Activated naive CD4-positive, alpha-beta T cell (primary cell): Measurements from ENCODE around the gene BCAS1.

Source experiments
- DNase-seq, 4 experiments: peaks; one replicate each; lab custom pipeline; 2025; lab: John Stamatoyannopoulos, UW

Gene BCAS1

DNA sequence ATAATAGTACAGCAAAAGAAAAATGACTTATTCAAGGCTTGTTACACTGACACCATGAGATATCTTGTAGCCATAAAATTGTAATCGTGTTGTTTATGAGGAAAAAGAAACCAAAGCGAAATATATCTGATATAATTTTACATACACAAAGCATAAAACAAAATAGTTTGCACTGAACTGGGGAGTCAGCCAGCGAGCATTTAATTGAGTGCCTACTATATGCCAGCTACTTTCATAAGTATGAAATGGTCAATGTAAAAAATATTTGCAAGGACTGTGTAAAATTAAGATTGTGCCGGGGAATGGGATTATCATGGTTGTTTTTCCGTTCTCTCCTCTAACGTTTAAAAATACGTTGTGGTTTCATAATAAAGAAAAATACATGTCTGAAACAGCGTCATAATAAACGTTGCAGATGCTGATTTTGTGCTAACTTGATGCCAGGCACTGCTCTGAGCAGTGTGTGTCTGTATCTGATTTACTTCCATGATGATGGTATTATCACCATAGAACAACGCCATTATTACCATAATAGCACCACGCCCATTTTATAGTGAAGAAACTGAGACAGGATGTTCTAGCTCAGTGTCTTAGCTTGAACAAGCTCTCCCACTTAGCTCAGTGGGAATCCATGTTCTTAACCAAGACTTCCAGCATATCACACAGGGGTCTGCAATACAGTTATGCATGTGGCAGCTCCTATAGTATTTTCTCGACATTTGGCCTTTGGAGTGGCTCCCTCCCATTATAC is 144.6 kb downstream of the BCAS1 start:
- DNase-seq: no peak

DNA sequence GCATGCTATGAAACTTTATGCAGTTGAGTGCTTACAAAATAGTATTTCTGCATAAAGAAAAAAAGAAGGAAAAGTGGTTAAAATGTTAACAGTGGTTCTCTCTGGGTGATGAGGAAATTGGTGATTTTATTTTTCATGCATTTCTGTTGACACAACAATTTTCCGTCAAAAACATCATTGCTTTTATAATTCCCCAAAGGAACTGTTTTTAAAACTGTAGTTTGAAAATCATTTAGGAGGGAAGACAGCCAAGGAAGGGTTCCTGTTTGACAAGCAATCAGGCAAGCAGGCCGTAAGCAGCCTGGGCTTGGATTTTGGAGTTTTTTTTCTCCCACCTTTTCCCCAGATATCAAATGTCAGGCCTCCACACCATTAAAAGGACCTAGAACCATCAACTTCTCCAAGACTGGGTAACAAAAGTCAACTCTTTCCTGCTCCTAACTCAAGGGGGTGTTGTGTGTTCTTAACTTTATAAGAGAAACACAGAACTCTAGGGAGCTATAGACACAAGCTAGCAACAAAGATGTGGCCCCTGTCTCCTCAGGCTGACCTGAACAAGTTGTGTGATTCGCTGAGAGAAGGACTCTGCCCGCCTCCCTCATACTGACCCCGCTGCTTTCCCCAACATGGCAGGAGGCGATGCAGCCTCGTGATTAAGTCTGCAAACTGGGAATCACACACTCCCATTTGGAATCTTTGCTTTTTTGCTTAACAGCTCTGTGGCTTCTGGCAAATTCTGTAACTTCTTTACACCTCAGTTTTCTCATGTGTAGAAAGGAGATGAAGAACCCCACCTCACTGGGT is 146.6 kb downstream of the BCAS1 start:
- no peak for DNase-seq

DNA sequence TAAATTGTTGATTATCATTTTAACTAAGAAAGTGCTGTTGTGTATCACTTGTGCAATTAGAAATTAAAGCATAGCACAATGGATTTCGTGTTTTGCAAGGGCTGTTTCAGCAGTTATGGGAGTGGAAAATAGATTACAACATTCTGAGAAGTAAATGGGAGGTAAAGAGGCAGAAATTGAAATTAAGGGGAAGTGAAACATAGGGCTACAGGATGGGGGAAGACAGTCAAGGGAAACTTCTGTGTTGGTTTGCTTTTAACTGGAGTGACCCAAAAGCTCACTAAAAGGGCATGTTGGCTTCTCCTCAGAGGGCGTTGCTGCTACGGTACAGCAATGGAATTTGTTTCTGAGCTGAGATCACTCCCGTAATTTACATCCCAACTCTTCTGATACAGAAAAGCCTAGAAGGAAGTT is 147.5 kb downstream of the BCAS1 start:
- no peak for DNase-seq

DNA sequence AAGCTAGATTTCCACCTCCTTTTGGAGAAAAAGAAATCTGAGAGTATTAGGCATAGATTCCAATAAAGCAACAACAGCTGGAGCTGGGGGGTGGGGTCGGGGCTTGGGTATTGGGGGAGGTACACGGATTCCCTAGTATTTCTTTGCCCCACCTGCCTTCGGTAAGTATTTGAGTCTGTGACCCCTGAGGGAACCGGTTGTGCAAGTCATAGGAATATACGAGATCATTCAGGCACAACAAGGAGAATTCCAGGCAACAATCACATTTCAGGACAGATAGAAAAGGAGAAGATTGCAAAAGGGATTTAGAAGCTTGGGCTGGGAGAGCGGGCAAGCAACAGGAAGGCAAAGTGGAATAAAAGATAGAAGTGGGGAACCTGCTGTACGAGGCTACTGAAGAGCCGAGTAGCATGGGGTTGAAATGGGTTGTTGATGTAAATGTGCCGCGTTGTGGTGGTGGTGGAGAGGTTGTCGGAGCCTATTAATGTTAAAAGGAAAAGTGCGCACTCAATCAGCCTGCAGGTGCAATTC is 148.9 kb downstream of the BCAS1 start:
- DNase-seq: no peak

DNA sequence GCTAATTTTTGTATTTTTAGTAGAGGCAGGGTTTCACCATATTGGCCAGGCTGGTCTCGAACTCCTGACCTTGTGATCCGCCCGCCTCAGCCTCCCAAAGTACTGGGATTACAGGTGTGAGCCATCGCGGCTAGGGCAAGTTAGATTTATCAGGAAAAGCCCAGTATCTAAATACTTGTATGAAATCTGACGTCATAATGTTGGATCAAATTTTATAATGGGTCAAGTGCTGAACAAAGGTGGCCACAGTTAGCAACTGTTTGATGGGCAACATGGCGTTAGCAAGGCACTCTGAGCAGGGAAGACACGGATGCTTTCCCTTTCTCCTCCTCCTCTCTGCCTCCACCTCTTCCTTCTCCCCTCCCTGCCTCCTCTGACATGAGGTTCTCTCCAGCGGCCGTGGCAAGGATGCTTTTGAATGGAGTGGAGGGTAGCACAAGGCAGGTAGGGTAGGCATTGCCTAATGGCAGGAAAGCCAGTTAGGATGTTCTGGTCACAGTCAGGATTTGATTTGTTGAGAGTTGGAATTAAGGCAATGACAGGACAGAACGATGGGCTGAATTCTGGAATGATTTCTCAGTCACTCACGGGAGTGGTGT is 149.6 kb downstream of the BCAS1 start:
- DNase-seq: no peak

DNA sequence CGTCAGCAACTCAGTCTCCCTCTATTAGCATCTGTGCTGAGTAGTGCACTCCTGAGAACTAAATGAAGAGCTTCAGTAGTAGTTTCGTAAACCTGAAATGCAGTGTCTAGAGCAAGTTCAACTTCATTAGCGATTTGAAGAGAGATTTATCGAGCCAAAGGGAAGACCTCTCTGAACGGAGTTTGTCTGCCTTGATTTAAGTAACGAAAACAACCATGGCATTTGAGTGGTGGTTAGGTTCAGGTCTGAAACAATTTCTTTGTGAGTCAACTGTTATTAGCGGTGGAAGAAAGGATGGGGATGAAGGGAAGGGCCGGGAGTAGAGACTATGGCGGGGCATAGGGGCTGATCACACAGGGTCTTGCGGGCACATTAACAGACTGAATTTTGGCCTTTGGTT is 150.5 kb downstream of the BCAS1 start:
- DNase-seq: no peak

DNA sequence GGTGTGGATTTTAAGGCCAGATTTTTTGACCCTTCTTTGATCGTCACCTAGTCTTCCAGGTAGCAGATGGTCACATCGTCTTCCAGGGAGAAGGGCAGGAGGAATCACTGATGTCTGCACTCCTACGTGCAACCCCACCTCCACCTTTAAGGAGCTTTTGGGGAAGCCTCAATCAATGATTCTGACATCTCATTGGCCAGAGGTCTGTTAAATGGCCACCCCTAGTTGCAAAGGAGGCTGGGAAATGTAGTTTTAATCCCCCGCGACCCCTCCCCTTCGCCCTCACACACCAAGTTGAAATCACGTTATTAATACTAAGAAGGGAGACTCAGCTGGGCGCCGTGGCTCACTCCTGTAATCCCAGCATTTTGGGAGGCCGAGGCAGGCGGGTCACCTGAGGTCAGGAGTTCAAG is 151.4 kb downstream of the BCAS1 start:
- DNase-seq: no peak

DNA sequence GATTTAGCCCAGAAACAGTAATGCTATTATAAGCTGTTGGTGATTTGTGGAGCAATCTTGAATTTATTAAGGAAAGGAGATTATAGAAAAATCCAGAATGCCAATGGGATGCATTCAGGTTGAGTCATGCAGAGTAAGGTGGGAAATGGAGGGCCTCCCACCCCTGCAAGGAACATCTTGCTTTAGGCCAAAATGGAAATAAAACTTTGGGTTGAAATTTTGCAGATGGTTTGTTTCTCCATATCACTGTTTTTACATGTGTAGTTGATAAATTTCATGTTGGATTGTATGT is 152.4 kb downstream of the BCAS1 start:
- DNase-seq: no peak

DNA sequence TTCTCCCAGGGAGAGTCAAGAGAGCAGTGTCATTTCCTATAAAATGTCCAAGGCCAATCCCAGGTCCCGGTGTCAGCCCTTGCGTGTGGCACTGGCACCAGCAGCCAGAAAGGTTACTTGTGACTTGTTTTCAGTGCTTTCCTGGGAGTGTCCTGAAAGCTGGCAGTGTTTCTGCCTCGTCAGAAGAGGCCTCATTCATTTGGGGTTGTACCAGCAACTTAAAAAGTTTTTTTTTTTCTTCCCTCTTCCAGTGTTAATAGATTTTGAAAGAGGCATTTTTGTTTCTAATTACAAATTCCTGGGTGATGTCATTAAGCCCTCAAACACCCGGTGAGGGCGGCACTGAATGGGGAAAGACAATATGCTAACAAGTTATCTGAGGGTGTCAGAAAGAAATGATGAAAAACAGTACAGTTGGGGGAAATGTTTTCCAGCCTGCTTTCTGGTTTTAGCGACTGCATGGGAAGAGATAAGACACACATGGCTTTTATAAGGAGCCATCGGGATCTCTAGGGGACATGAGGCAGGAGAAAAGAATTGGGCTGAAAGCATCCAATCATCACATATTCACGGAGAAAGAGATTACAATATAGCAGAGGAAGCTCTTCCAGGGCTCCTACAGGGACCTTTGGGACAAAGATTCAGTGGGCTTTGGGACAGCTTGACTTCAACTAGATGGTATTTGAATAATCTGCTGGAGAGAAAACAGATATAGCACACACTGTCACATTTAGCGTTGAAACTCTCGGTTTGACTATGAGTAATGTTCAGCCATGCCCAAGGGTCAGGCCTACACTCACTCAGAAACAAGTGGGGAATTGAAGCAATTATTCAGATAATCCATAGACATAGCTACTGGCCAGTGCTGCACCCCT is 153.0 kb downstream of the BCAS1 start:
- no peak for DNase-seq

DNA sequence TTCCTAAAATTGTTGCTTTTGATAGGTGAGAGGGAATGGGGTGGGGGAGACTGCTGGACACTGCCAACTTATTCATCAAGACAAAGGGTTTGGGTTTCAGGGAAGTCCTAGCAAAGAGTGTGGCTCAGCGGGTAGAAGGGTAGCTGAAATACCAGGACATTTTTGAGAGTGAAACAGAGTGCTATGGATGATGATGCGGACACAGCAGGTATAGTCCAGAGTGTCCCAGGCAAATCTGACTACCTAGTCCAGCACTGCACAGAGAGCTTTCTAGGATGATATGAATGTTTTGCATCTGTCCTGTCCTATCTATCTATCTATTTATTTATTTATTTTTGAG is 154.3 kb downstream of the BCAS1 start:
- DNase-seq: no peak

DNA sequence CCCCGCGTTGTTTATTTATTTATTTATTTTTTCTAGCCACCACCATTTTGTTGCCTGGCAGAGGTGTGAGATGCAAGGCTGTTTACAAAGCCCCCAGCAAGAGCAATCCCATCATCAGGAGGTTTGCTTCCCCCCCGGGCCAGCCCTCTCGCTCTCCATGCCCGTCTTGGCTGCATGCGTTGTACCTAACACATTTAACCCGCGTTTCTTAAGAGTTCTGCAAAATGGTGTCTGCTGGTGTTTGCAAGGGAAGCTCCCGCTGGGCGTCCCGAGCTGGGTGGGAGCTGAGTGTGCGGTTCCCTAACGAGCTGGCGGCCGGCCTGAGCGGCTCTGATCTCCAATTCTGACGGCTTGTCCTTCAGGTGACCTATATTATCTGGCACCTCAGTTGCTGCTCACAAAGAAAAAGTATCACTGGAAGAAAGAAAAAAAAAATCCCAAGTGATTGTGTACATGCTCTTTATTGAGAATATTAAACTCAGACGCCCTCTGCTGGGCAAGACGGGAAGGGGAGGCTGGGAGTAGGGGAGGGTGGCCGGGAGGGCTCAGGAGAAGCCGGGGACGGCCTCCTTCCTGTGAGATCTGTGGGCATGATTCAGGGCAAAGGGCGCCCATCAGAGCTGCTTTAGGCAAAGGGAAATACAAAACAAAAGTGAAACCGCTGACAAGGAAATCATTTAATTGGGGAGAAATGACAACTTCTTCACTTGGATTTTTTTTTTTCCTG is 154.8 kb downstream of the BCAS1 start:
- DNase-seq: peak; percentile 88 to 96 (median 91)

DNA sequence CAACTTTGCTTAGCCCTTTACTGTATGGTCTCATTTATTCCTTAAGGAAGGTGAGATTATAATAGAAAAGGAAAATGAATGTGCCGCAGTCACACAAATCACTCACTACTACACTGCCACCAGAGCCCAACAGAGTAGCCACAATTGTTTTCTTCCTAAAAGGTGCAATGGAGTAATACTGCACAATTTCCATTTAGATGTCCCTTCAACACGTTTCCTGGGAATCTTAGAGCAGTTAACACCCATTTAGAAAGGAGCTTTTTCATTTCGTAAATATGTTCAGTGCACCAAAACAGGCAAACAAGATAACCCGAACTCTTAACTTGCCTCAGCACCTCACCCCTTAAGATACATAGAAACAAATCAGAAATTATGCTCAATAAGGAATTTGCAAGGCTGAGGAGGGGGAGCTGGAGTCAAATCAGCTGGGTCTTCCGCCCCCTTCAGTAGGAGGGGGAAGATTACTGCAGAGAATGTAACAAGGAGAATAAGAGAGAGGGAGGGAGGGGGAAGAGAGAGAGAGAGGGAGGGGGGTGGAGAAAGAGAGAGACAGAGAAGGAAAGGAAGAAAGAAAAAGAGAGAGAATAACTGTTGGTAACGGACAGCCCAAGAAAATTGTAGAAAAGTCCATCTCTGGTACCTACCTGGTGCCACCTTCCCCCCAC is 155.5 kb downstream of the BCAS1 start:
- DNase-seq: no peak

DNA sequence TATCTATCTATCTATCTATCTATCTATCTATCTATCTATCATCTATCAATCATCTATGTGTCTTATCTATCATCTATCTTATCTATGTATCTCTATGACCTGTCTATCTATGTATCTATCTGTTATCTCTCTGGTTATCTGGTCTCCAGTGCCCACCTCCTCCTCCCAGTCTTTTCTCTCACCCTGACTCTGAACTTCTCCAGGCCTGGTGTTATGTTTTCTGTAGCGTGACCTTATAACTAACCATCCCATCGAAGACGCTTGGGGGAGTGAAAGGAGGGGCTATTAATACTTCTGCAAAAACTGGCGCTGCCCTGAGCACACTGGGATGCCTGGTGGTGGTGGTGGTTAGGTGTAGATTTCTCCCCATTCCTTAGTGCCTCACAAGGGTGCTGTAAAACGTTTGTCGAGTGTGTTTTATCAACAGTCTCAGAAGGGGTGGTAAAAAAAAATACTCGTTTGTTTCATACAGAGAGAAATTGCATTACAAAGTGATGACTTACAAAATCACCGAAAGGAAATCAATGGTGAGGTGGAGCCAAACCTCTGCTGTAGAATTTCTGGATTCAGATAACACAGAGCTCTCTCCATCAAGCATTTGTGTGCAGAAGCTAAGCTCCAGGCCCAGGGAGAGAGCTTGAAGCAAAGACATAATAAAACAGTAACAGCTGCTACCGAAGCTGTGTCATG is 156.2 kb downstream of the BCAS1 start:
- no peak for DNase-seq

DNA sequence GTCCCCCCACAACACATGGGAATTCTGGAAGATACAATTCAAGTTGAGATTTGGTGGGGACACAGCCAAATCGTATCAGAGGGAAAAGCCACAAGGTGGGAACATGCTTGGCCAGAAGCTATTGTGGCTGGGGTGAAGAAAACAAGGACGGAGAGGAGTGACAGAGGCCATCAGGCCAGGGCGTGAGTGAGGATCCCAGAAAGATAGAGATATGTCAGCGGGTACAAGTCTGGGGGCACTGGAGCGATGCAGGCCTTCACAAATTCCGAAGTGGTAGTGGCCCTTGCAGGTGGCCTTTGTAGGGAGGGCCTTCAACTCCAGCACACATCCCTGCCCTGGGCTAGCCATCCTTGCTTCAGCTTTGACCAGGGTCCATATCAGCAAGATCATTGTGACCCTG is 159.1 kb downstream of the BCAS1 start:
- DNase-seq: no peak

DNA sequence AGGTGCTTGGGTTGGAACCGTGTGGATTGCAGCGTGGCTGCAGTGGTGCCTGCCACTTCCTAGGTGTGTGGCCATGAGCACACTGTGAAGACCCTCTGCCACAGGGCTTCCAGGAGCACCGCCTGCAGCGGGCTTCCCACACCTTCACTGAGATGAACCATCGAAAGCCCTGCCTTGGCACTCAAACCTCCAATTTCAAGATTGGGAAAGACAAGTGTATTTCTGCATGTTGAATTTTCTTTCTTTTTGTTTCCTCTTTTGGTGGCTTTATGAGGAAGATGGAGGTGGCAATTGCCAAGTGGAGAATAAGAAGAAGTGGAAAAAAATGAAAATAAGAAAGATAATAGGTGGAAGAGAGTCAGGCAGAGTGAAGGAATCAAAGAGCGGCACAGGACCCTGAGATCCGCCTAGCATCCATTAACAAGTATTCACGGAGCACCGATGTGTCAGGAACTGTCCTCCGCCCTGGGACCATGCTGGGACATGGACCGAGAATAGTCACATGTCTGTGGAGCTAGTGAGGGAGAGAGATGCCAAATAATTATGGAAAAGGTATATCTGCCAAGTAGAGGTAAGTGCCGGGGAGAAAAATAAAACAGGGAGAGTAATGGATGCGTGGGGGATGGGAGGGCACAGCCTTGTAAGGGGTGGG is 159.9 kb downstream of the BCAS1 start:
- DNase-seq: no peak

DNA sequence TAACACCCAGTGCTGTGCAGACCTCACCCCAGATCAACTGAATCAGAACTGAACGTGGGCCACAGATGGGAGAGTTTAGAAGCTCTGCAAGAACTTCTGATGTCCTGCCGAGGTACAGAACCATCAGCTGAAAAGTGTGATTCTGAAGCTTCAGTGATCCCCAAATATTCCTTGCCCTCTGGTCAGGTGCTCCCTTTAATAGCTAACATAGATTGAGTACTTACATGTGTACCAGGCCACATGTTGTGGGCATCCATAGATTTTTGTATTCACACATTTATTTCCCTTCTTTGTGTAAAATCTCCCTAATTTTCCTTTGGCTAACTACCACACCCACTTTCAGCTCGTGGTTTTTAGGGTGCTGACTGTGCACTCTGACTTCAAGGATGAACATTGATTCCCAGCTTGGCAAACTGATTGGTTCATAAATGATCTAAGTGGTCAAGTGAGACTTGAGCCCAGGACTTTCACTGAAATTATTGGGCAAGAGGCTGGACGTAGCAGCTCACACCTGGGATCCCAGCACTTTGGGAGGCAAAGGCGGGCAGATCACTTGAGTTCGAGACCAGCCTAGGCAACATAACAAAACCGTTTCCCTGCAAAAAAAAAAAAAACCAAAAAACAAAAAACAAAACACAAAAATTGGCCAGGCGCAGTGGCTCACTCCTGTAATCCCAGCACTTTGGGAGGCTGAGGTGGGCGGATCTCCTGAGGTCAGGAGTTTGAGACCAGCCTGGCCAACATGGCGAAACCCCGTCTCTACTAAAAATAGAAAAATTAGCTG is 162.2 kb downstream of the BCAS1 start:
- no peak for DNase-seq

DNA sequence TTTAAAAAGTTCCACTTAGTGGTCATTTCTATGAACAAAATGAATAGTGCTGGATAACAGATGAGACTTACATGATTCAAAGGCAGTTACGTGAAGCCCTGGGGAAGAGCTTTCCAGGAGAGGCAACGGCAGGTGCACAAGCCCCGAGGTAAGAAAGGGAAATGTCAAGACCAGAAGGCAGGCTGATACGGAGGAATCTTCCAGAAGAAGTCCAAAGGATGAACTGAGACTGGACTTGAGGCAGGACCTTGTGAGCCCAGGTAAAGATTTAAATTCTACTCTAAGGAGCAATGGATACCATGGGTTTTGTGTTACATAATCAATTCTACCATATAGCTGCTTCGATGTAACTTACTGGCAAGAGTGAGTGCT is 164.6 kb downstream of the BCAS1 start:
- DNase-seq: no peak

DNA sequence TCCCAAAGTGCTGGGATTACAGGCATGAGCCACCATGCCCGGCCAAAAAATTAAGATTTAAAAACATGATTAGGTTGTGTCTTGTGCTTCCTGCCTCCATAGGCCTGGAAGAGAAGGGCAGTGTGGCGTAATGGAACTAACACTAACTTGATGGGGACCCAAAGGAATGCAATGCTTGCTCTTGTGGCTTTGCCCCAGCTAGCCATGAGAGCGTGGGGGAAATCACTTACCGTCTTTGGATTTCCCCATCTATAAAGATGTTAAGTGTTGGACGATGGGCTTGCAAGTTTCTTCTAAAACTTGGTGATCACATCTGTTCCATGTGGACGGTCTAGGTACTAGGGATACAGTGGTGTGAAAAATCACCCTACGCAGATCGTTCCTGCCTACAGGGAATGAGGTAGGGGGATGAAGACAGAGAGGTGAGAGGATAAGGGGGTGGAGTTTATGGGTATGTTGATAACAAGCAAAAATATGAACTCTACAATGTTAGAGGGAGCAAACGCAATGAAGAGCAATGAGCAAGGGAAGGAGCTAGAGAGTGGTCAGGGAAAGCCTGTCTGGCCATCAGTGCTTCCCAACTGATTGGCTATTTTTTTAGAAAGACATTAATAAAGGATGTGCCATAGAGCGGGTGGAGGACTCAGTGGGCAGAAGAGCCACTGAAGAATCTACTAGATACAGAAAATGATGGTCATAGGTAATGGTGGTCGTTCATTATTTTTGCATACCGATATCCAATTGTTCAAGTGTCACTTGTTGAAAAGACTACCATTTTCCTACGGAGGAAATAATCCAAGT is 165.2 kb downstream of the BCAS1 start:
- DNase-seq: no peak
